LNCAP (cell line): ENCODE data around the gene MED27.

Experiments
- TF ChIP-seq, protein P1 (sequence below): fragments of 450-650 bp; IDR thresholded peaks from 2 replicates; pipeline ENCODE4 v1.5.1; 2017; ENCODE audit warnings: mild to moderate bottlenecking

Gene MED27

DNA sequence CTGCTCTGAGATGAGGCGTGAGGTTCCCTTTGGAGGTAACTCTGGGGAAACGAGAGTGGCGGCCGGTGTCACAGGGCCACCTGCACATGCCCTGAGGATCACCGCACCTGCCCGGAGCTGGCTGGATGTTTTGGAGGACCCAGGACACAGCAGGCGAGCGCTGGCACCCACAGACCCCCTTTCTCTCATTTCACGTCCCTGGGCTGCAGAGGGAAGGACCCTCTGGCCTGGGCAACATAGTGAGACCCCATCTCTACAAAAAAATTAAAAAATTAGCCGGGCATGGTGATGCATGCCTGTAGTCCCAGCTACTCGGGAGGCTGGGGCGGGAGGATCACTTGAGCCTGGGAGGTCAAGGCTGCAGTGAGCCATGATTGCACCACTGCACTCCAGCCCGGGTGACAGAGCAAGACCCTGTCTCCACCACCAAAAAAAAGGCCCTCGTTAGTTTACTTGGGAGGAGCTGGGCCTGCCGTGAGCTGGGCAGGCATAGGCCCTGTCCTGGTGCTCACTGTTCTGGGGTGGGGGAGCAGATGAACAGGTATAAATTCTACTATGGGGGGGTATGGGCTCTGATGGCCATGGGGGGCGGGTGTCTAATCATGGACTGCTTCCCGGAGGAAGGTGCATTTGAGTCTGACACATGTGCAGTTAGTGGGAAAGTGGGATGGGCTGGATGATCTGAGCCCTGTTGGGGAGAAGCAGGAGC, 242.9 kb downstream of the MED27 start:
- TF ChIP-seq, protein P1, sequence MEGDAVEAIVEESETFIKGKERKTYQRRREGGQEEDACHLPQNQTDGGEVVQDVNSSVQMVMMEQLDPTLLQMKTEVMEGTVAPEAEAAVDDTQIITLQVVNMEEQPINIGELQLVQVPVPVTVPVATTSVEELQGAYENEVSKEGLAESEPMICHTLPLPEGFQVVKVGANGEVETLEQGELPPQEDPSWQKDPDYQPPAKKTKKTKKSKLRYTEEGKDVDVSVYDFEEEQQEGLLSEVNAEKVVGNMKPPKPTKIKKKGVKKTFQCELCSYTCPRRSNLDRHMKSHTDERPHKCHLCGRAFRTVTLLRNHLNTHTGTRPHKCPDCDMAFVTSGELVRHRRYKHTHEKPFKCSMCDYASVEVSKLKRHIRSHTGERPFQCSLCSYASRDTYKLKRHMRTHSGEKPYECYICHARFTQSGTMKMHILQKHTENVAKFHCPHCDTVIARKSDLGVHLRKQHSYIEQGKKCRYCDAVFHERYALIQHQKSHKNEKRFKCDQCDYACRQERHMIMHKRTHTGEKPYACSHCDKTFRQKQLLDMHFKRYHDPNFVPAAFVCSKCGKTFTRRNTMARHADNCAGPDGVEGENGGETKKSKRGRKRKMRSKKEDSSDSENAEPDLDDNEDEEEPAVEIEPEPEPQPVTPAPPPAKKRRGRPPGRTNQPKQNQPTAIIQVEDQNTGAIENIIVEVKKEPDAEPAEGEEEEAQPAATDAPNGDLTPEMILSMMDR: no peak

DNA sequence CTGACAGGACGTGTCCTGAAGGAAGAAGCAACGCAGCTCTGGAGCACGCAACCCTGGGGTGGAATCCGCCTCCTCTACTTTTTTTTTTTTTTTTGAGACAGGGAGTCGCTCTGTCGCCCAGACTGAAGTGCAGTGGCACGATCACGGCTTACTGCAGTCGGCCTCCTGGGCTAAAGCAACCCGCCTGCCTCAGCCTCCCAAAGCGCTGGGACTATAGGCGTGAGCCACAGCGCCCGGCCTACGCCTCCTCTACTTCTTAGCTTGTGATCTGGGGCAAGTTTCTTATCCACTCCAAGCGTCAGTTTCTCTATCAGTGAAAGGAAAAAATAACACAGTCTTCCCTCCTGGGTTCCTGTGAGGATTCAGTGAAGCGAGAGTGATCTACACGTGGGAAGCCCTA, 243.6 kb downstream of the MED27 start:
- TF ChIP-seq, protein P1: no peak

DNA sequence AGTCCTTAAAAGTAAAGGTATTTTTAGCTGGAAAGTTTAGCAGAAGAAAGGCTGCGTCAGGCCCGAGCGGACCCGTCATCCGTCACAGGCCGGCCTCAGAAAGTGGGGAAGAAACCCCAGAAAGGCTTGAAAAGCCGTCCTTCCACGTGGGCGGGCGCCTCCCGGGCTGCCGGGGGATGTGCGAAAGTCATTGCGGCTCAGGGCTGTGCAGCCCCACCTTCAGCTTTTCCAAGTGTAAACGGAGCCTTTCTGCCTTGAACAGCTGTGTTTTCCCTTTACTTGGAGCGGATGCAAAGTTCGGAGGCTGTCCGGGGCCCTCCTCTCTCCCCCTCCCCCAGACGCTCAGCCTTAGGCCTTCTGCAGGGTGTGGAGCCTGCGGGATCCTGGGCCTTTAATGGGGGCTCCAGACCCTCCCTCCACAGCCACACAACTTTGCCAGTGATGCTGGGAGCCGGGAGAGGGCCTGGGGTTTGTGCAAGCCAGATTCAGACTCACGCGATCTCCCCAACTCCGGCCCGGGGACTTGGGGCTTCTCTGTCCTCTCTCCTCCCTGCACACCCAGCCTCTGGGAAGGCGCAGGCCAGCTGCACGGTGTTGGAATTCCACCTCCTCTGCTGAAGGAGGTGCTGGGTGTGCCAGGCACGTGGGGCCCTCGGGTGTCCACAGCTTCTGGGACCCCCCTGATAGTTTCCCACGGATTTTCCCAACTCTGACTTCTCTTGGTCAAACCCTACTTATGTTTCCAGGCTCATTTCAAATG, 244.3 kb downstream of the MED27 start:
- TF ChIP-seq, protein P1: no peak

DNA sequence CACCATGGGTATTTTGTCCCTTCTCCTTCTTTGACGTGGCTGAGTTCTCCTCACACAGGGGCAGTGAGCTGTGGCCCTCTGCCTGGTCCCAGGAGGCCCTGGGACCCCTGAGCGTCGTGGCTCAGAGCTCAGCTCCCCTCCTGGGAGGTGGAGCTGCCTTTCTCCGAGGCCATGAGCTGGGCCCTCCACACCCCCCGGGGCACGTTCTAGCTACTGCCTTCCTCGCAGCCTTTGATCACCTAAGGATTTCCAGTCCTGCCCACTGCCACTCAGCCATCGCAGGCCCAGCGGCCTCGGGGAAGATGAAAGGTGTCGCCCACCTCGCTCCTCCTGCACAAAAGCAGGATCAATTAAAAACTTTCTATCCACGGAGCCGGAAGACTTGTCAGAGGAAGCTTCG, 244.9 kb downstream of the MED27 start:
- TF ChIP-seq, protein P1: no peak

DNA sequence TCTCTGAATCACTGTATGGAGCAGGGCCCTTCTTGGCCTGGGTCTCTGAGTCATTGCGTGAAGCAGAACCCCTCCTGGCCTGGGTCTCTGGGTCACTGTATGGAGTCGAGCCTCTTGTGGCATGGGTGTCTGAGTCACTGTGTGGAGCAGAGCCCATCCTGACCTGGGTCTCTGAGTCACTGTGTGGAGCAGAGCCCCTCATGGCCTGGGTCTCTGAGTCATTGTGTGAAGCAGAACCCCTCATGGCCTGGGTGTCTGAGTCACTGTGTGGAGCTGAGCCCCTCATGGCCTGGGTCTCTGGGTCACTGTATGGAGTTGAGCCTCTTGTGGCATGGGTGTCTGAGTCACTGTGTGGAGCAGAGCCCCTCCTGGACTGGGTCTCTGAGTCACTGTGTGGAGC, 245.8 kb downstream of the MED27 start:
- TF ChIP-seq, protein P1: no peak

DNA sequence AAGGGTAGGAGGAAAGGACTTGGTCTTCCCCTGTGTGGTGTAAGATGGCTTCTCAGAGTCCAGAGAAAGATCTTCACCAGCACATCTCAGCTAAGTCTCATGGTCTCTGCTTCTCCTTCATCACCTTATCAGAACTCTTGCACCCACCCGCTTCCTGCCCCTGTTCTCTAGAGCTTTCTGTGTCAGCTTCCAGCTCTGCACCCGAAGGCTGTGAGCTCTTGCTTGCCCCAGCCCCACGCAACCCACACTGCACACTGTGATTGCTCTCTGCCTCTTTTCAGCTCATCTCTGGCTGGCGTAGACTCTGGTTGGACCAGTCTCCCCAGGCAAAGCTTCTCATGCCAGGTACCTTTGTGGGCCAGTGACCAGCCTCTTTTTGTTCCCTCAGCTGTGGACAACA, 246.6 kb downstream of the MED27 start:
- TF ChIP-seq, protein P1: no peak

DNA sequence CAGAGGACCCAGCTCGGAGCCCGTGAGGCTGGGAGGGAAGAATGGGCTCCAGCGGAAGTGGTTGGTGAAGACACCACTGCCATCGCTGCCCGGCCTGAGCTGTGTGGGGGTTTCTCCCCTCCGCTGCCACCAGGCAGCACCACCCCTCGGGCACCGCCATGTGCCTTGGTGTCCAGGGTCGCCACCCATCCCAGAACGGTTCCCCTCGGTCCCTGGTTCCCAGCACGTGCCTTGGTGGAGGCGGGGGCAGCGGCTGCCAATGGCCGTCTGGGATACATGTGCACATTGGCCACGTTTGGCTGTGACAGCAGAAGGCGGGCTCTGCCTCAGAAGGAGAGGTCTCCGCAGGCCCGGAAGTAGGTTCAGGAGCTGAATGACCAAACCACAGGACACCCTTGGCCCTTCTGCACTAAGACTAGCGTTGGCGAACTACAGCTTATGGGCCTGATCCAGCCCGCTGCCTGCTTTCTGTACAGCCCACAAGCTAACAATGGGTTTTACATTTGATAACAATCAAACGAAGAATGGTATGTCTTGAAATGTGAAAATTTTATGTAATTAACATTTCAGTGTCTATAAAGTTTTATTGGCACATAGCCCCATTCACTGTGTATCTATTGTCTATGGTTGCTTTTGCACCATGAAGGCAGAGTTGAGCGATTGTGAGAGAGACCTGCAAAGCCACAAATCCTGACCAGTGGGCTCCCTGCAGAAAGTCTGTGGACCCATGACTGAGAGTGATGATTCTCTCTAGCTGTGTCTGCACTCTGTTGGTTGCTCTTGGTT, 248.1 kb downstream of the MED27 start:
- TF ChIP-seq, protein P1: no peak
